ENCODE data around the gene PARP6.

Gene PARP6

GRCh38 chr15:72272213-72272996, at the start of gene PARP6:
Gene PARP6, minus strand, starts transcription at chr15:72272554. Its CDS starts 5,077 bp downstream, at chr15:72267477.
- no peak for TF ChIP-seq ZFX (IDR thresholded peaks at IDR 0.05)
- no peak for TF ChIP-seq CTCF (conservative IDR thresholded peaks at IDR 0.05)
- no peak within 1 kb of the TSS for H3K27ac ChIP-seq

- TF ChIP-seq CTCF (conservative IDR thresholded peaks at IDR 0.05): no peak
- TF ChIP-seq ZFX (IDR thresholded peaks at IDR 0.05): no peak
- peak within 1 kb of the TSS; percentile 7; the same call in 1 of the 2 replicates for H3K27ac ChIP-seq
Measured at GRCh38 chr15:72319985-72320671, 47.8 kb upstream of the PARP6 start, which contains the start of gene CELF6. Gene CELF6, minus strand, starts transcription at chr15:72320157. Its CDS starts 283 bp downstream, at chr15:72319874.

GRCh38 chr15:72319360-72319984, 47.1 kb upstream of the PARP6 start:
- peak overlapping the region; percentile 7; the same call in 1 of the 2 replicates for H3K27ac ChIP-seq

GRCh38 chr15:72318408-72318942, 46.1 kb upstream of the PARP6 start:
- H3K27ac ChIP-seq: no peak overlapping the region
- no peak for TF ChIP-seq ZFX (IDR thresholded peaks at IDR 0.05)
- no peak for TF ChIP-seq CTCF (conservative IDR thresholded peaks at IDR 0.05)

More at GRCh38 chr15:72319360-72319984, 47.1 kb upstream of the PARP6 start:
- TF ChIP-seq ZFX (IDR thresholded peaks at IDR 0.05): no peak
- TF ChIP-seq CTCF (conservative IDR thresholded peaks at IDR 0.05): no peak

- no peak overlapping the region for H3K27ac ChIP-seq
- TF ChIP-seq ZFX (IDR thresholded peaks at IDR 0.05) (no peak), CTCF (conservative IDR thresholded peaks at IDR 0.05) (no peak)
Measured at GRCh38 chr15:72315706-72316370, 43.5 kb upstream of the PARP6 start.

GRCh38 chr15:72313881-72314280, 41.5 kb upstream of the PARP6 start:
- no peak for TF ChIP-seq ZFX (IDR thresholded peaks at IDR 0.05)
- TF ChIP-seq CTCF (conservative IDR thresholded peaks at IDR 0.05): no peak
- no peak overlapping the region for H3K27ac ChIP-seq

Measured in C4-2B (cell line).